ENCODE results near the gene PPP1R3F. TPM values are rescaled to one million over a fixed set of nuclear protein-coding genes. Genes with fewer than 3 reads are reported as not detected.

PPP1R3F gene
- polyA plus RNA-seq, 1 donor from 2014 or later: 21.0 TPM

DNA sequence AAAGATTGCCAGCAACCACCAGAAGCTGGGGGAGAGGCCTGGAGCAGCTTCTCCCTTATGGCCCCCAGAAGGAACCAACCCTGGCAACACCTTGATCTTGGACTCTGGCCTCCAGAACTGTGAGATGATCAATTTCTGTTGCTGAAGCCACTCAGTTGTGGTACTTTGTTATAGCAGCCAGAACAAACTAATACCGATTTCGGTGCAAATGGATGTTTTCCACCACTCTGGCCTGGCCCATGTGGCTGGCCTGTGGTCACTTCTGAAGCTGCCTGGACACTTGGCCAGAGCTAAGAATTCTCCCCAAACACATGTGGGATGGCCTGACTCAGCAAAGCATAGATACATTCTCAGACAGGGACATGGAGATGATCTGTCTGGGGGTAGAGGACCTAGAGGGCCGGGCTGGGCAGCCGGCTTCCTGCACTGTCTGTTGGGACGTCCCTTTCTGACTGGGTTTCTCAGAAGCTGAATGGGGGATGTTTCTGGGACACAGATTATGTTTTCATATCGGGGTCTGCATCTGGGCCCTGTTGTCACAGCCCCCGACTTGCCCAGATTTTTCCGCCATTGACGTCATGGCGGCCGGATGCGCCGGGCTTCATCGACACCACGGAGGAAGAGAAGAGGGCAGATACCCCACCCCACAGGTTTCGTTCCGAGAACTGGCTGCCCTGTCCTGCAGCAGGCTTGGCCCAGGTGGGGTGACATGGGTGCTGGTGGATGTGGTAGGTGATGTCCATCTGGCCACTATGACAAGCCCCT, 9.2 kb upstream of the PPP1R3F start:
- no peaks in the 10 kb centered on the region for H3K27me3 ChIP-seq (ENCODE audit: insufficient read depth, low read depth, low read length)
- no peaks in the 10 kb centered on the region for H3K9me2 ChIP-seq (ENCODE audit: insufficient read depth, low read length)
- no peak overlapping the region for H3K4me2 ChIP-seq (ENCODE audit: low read length)
- H3K4me3 ChIP-seq (ENCODE audit: low read length): no peak overlapping the region
- no peaks in the 10 kb centered on the region for H3K9me3 ChIP-seq (ENCODE audit: low read length)
- no peak overlapping the region for H2AFZ ChIP-seq (ENCODE audit: low read depth, low read length)
- H3F3A ChIP-seq (ENCODE audit: insufficient read depth, low read length, poor library complexity, severe bottlenecking): no peaks in the 10 kb centered on the region
- H3K79me2 ChIP-seq (replicated peaks; ENCODE audit: insufficient read depth, low read length): no peaks in the 10 kb centered on the region
- H3K9ac ChIP-seq (ENCODE audit: low read length): no peak overlapping the region
- no peaks in the 10 kb centered on the region for H4K20me1 ChIP-seq (ENCODE audit: insufficient read depth)
- no peak overlapping the region for H3K27ac ChIP-seq (ENCODE audit: low read length)
- no peaks in the 10 kb centered on the region for H3K36me3 ChIP-seq (ENCODE audit: insufficient read depth, low read length)
- TF ChIP-seq POLR2AphosphoS5 (IDR thresholded peaks at IDR 0.05) (no peak), SMC3 (conservative IDR thresholded peaks at IDR 0.05; ENCODE audit: poor library complexity) (no peak), TAF1 (IDR thresholded peaks at IDR 0.05; ENCODE audit: low read depth) (no peak), EP300 (conservative IDR thresholded peaks at IDR 0.05; ENCODE audit: poor library complexity, severe bottlenecking) (no peak), EZH2 (IDR thresholded peaks at IDR 0.05; ENCODE audit: borderline replicate concordance, insufficient read depth, low read length, poor library complexity, severe bottlenecking) (no peak), MXI1 (conservative IDR thresholded peaks at IDR 0.05; ENCODE audit: poor library complexity, severe bottlenecking) (no peak), RAD21 (conservative IDR thresholded peaks at IDR 0.05) (no peak)
- TF ChIP-seq, protein P1, sequence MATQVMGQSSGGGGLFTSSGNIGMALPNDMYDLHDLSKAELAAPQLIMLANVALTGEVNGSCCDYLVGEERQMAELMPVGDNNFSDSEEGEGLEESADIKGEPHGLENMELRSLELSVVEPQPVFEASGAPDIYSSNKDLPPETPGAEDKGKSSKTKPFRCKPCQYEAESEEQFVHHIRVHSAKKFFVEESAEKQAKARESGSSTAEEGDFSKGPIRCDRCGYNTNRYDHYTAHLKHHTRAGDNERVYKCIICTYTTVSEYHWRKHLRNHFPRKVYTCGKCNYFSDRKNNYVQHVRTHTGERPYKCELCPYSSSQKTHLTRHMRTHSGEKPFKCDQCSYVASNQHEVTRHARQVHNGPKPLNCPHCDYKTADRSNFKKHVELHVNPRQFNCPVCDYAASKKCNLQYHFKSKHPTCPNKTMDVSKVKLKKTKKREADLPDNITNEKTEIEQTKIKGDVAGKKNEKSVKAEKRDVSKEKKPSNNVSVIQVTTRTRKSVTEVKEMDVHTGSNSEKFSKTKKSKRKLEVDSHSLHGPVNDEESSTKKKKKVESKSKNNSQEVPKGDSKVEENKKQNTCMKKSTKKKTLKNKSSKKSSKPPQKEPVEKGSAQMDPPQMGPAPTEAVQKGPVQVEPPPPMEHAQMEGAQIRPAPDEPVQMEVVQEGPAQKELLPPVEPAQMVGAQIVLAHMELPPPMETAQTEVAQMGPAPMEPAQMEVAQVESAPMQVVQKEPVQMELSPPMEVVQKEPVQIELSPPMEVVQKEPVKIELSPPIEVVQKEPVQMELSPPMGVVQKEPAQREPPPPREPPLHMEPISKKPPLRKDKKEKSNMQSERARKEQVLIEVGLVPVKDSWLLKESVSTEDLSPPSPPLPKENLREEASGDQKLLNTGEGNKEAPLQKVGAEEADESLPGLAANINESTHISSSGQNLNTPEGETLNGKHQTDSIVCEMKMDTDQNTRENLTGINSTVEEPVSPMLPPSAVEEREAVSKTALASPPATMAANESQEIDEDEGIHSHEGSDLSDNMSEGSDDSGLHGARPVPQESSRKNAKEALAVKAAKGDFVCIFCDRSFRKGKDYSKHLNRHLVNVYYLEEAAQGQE (IDR thresholded peaks at IDR 0.05; ENCODE audit: borderline replicate concordance): no peak

- Histone ChIP-seq H2AFZ (ENCODE audit: low read depth, low read length) (no peak overlapping the region), H3K27ac (ENCODE audit: low read length) (no peak overlapping the region), H3K9ac (ENCODE audit: low read length) (no peak overlapping the region), H3K9me3 (ENCODE audit: low read length) (no peaks in the 10 kb centered on the region), H3K9me2 (ENCODE audit: insufficient read depth, low read length) (no peaks in the 10 kb centered on the region), H3K36me3 (ENCODE audit: insufficient read depth, low read length) (no peaks in the 10 kb centered on the region), H3K4me3 (ENCODE audit: low read length) (no peak overlapping the region), H4K20me1 (ENCODE audit: insufficient read depth) (no peaks in the 10 kb centered on the region), H3K4me2 (ENCODE audit: low read length) (no peak overlapping the region), H3K79me2 (replicated peaks; ENCODE audit: insufficient read depth, low read length) (no peaks in the 10 kb centered on the region), H3F3A (ENCODE audit: insufficient read depth, low read length, poor library complexity, severe bottlenecking) (no peaks in the 10 kb centered on the region), H3K27me3 (ENCODE audit: insufficient read depth, low read depth, low read length) (no peaks in the 10 kb centered on the region)
- TF ChIP-seq, protein P1 (IDR thresholded peaks at IDR 0.05; ENCODE audit: borderline replicate concordance): no peak
- TF ChIP-seq SMC3 (conservative IDR thresholded peaks at IDR 0.05; ENCODE audit: poor library complexity) (no peak), EZH2 (IDR thresholded peaks at IDR 0.05; ENCODE audit: borderline replicate concordance, insufficient read depth, low read length, poor library complexity, severe bottlenecking) (no peak), MXI1 (conservative IDR thresholded peaks at IDR 0.05; ENCODE audit: poor library complexity, severe bottlenecking) (no peak), CTCF (IDR thresholded peaks at IDR 0.05; ENCODE audit: poor library complexity, severe bottlenecking) (no peak), POLR2AphosphoS5 (IDR thresholded peaks at IDR 0.05) (no peak)
Measured at GRCh38 chrX:49262603-49263002, 7.0 kb upstream of the PPP1R3F start.

All from neural cell (in vitro differentiated cells).